Measurements from ENCODE around the gene TENM3.

Gene TENM3

DNA sequence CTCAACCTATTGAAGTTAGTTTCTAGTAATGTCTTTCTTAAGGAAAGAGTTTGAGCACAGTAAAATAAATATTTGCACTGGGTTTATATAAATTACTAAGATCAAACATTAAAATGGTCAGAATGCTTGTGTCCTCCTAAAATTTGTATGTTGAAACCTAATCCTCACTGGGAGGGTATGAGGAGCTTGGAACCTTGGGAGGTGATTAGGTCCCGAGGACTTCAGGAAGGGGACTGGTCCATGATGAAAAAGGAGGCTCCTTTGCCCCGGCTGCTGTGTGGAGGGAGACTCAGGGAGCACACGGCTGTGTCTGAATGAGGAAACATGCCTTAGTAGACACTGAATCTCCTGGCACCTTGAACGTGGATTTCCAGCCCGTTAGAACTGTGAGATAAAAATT lies 221.9 kb downstream of the TENM3 start:
- no peak for DNase-seq

DNA sequence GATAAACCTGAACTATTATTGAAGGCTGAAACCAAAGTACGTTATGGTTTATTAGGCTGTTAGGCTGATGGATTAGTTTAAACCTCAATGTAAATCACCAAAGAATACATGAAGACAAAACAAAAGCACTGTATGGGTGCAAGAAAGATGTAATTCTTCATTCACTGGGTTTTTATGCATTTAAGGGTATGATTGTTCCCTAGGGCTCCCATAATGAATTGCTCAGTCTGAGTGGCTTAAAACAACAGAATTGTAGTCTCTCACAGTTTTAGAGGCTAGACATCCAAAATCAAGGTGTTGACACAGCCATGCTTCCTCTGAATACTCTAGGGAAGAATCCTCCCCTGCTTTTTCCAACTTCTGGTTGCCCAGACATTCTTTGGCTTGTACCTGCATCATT lies 222.8 kb downstream of the TENM3 start:
- no peak for DNase-seq

DNA sequence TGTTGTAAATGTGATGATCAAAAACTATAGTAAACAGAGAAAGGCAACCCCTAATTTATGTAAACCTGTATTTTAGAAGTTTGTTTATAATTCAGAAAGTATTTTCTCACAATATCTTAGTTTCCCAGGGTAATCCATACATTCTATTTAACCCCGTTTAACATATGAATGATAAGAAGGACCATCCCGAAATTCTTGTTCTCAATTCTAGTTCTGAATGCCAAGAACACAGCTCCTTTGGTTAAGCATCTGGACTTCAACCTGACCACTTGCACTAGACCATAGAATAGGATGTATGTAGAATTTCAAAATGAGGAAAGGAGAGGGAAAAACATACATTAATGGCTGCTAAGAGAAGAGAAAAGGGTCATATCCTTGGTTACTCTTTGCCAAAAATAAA lies 227.0 kb downstream of the TENM3 start:
- no peak for DNase-seq

DNA sequence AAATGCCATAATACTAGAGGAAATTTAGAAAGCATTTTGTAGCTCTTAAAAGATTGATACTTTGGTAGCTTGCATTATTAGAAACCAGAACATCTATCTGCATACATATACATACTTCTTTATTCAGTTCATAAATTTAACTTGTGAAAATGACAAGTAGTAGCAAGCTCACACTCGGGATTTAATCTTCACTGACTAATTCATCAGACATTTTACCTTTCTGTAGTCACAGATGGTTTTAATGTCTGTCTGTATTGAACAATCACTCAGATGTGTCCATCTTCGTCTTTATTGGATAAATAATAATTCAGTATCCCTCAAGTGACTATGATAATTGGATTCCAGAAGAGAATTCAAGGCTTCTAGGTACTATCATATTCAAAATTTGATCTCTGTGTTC lies 232.3 kb downstream of the TENM3 start:
- DNase-seq: no peak

DNA sequence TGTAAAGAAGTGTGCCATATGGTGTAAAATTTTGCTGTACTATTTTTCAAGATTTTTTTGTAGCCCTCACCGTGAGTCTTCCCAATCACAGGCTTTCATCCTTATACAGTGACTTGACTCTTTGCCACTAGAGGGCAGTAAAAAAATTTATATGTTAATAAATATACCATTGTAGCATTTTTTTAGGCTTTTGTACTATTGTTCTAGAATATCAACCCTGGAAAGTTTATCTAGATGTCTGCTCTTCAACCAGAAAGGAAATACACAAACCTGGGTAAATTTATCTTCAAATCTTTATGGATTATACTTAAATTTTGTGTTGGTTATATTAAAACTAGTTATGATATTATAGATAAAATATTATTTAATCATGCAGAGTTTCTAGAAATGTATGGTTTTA lies 235.3 kb downstream of the TENM3 start:
- peak; percentile 3 to 80 (median 37) for DNase-seq

DNA sequence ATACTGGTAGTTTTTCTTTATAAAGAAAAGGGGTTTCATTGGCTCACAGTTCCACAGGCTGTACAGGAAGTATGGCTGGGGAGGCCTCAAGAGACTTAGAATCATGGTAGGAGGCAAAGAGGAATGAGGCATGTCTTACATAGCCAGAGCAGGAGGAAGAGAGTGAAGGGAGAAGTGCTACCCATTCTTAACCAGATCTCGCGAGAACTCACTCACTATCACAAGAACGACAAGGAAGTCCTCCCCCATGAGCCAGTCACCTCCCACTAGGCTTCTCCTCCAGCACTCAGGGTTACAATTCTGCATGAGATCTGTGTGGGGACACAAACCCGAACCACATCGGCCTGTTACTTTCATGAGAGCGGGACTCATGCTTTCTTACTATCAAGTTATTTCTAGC lies 240.5 kb downstream of the TENM3 start:
- no peak for DNase-seq

DNA sequence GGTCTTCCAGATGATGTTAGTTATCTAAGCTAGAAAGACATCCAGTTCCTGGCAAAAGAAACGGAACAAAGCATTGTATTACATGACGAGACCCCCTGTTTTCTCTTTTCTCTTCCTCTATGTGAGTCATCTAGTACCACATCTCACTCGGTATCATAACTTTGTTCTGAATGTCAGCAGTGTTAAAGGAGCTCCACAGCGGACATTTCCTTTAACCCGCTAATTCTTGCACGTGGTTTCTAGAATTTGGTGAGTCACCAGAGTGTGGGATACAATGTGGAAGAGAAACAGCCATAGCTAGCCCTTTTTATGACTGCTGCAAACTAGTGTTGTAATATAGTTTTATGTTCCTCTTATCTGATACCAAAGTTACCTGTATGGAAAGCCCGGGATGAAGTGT lies 243.7 kb downstream of the TENM3 start:
- peak in 1 of 4 experiments; percentile 3 for DNase-seq

DNA sequence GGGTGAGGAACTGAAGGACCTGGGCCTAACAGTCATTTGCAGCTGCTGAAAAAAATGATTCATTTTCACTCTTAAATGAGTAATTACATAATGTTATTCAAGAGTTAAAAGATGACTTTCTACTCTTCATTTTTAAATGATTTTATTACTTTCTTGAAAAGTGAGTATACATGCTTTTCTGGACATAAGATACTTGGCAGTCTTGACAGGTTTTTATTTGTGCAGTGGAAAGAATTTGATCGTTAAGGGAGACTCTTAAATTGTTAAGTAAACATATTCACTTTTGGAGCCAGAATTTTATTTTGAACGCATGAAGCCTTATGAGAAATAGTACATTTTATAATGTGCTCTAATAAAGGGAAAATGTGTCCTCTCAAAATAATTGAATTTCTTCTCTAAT lies 245.7 kb downstream of the TENM3 start:
- no peak for DNase-seq

DNA sequence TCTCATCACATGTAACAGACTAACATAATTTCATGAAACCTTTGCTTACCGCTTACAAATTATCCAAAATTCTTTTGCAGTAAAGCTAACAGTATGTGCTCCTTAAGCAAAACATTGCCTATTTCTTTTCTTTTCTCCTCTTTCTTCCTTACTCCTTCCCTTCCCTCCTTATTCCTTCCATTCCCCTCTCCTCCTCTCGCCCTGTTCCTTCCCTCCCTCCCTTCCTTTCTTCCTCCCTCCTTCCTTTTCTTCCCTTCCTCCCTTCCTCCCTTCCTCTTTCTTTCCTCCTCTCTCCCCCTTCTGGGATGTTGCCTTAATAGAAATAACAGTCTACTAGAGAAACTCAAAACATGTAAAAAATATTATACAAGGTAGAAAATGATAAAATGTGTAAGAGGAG lies 246.4 kb downstream of the TENM3 start:
- DNase-seq: no peak

DNA sequence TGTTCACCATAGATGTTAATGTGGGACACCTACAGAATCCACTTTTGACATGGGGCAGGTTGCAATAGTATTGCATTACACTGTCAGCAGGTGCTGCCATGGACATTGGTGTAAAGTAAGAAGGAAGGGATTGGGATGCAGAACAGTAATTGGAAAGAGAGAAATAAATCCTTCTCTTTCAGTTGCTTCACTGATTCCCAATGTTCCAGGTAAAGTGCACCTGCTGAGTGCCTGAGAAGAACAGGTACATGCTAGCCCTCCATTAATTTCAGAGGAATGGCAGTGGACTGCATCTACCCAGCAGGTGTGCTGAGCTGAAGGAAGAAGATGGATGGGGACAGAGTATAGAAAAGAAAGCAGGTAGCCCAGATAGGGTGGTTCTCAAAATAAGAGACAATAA lies 248.5 kb downstream of the TENM3 start:
- DNase-seq: no peak

DNA sequence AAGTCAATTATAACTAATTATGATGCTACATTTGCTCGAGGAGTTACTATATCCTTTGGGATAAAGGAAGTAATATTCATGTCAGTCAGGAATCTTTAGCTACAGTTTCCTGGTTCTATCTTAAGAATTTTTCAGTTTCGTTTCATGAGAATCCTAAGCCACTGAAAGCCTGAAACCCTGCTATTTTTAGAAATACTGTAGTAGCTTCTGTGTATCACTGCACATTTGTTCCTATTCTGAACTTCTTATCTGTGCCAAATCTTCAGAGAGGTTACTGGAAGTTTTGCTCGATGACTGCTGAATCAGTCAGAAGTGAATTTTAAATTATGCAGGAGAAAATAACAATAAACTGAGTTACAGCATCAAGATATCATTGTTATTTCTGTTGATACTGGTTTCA lies 249.2 kb downstream of the TENM3 start:
- peak in 1 of 4 experiments; percentile 7 for DNase-seq

DNA sequence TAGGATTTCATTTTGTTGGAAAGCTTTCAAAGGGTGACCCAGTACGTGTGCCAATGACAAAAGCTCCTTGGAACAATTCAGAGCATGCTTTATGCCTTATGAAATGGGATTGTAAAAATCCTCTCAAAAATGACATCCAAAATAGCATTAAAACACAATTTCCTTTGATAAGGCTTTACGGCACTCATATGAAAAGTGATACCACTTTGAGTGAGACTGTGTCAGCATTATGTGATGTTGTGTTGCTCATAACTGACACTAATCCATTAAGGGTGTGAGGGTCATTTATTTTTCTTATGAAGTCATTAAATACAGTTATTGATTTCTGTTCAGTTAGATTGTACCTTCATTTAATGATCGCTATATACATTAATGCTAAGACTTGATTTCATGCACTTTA lies 250.2 kb downstream of the TENM3 start:
- DNase-seq: no peak

DNA sequence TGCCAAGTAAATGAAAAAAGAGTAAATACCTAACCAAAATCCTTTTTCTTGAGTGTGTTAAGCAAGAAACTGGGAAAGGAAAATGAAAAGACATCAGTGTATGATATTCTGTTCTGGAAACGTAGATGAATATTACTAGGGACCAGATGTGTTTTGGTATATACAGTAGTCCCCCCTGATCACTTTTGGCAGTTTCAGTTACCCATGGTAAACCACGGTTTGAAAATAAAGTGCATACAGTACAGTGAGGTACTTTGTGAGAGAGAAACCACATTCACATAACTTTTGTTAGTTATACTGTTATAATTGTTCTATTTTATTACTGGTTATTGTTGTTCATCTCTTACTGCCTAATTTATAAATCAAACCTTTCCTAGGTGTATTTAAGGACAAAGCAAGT lies 250.9 kb downstream of the TENM3 start:
- no peak for DNase-seq

DNA sequence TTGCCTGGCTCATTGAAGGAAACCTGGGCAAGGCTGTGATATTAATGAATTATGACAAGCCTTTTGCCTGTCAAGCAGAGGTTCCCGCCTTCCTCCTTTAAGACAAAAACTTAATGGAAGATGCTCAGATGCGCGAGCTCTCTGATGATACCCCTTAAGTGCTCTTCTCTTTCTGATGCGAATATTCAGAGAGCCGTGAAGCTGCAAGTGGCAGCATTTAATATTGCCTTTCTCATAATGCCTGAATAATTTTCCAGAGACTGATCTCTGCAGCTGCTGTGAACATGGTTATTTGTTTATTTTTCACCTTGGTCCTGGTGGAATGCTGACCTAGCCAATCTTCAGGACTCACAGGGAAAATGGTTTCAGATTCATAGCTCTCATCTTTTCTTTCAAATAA lies 251.8 kb downstream of the TENM3 start:
- DNase-seq: no peak

DNA sequence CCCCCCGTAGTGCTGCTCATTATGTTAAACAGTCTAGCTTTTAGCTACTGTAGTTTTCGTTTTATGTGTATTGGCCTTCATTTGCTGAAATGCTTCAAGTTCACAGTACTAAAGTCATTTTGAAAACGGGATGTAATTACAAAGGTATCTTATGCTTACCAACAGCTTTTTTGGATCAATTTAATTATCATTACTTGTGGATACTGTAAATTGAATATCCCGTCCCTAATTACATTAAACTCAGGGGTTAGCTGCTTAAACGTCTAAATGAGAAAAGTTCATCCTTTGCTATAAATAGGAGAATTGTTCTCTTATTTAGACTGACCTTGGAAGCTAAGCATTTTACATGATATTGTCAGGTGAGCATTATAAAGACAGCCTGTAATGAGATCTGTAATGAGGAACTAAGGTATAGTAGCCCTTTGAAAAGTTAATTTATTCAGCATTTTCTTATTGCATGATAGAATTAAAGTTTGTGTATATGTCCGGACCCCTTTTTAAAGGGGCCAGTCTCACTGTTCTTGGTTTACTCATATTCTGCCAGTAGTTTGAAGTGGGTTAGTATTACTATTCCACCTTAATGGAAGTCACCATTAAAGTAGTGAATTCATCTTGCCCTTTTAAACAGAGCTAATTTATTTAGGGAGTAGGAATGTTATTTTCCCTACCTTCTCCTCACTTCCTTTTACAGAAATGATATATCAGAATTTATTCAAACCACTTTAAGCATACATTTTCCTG lies 252.6 kb downstream of the TENM3 start:
- no peak for DNase-seq

DNA sequence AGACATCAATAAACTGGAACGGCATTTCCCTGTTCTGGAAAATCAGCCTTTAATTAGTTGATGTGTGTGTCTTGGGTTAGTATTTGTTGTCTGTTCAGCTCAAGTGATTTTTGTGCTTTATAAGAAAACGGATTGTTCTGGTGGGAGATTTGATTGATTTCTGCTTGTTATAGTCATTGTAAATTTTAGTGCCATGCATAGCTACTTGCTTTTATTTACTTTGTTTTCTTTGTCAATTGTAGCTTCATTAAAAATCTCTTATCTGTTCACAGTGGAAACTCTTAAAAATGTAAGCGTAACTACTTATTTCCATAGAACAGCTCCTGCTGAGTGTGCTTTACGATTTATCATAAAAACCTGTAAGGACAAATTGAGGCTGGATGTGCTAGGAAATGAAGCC lies 253.2 kb downstream of the TENM3 start:
- DNase-seq: no peak

DNA sequence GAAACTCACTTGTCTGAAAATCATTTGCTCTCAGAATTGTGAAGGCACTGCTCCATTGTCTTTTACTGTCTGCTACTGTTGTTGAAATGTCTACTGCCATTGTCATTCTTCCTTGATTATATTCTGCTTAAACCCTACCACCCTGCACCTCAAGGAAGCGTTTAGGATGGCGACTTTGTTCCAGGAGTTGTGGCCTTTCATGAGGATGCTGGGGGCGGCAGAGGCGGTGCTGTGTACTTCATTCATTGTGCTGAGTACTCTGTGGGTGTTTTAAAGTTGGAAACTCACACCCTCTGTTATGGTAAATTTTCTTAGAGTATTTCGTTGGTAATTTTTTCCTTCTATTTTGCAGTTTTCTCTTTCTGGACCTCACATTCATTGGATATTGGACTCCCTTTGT lies 258.9 kb downstream of the TENM3 start:
- DNase-seq: no peak

DNA sequence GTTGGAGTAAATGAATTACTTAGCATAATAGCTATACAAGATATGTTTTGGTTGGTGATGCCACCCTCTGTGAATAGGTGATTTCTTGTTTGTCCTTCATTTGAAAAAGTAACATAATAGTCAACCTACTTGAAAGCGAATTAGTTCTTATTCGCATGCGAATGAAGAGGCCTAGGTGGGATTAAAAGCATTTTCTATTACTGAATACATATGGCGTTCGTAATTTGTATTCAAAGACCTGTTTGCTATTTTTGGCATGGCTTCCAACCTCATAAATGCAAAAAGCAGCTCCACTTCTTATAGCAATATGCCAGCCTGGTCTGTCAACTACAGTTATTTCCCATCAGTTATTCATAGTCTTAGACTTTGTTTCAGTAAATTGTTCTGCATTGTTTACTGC lies 261.3 kb downstream of the TENM3 start:
- no peak for DNase-seq

DNA sequence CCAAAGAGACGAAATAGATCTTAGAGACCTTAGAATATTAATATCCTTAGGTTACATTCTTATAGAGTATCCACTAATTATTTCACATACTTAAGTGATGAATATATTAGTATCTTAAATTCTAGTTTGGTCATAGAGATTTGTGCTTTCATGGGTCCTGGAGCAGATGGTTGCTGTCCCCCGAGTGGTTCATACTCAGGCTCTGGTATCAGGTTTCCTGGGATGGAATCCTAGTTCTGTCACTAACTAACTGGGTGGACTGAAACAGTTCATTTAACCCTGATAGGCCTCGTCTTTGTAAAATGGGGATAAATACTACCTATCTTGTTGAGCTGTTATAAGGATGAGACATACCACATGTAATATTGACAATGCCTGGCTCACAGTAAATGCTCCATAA lies 264.6 kb downstream of the TENM3 start:
- DNase-seq: no peak

DNA sequence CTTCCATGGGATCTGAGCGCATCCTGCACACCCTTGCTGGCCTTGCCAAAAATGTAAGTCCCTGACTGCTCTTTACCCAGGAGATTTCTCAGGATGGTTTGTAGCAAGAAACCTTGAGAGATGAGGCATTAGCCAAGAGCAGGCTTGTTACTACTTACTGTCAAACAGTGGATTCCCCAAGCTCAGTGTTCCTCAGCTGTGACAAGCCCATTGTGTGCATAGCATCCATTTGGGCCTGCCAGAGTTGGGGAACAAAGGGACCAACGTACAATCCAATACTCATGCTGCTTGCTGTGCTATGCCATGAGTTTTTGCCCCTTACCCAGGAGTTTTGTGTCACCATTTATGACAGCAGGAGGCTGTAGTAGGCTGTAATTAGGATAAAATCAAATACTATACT lies 267.6 kb downstream of the TENM3 start:
- DNase-seq: no peak

DNA sequence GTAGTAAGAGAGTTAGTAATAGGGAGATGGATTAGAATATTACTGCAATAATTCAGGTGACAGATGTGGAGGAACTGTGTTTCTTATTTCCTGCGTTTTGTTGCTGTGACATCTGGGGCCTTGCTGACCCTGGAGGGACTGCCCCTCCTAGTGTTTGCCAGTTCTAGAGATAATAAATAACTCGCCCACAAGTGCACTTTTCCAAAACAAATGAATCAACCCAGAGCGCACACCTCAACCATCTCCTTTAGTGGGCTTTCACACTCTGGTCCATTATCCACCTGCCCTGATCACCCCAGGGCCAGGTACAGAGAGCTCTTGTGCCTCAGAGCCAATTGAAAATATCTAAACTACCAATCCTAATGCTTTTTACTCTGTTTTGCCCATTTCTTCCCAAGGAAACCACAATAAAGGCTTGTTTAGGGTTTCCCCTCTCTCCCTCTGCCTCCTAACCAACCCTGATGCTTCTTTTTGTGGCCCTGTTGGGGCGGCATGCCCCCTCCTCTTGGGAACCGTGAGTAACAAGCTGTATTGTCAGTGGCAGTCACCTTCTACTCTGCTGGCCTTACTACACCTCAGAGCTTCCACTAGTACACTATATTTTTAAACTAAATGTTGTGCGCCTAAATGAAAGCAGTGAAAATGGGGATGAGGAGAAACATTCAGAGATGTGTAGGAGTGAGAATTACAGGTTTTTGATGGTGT lies 270.5 kb downstream of the TENM3 start:
- DNase-seq: no peak

DNA sequence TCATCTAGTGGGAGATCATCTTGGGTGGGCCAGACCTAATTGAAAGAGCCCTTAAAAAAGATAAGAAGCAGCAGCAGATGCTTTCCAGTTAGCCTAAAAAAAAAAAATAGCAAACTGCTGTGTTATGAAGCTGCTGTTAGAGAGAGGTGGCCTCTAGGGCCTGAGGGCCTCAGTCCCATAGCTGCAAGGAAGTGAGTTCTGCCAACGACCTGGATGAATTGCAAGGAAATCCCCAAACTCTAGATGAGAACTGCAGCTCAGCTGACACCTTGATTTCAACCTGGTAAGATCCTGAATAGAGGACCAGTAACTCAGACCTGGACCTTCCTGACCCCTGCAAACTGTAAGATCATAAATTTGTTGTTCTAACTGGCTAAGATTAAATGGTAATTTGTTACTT lies 275.2 kb downstream of the TENM3 start:
- DNase-seq: no peak

DNA sequence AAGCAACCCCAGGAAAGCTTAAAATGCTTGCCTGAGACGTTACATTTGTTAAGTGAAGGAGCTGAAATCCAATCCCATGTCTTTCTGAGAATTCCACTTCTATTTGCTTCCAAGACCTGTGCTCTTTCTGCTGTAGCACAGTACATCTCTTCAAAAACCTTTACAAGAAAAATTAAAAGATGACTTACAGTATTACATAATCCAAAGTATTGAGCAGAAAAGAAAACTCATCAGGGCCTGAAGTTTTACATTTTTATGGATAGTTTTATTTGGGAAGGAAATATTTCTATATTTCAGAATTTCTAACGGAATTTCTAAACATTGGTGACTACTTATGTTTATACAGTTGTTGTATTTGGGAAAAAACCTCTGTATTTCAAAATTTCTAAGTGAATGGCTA lies 276.3 kb downstream of the TENM3 start:
- no peak for DNase-seq

DNA sequence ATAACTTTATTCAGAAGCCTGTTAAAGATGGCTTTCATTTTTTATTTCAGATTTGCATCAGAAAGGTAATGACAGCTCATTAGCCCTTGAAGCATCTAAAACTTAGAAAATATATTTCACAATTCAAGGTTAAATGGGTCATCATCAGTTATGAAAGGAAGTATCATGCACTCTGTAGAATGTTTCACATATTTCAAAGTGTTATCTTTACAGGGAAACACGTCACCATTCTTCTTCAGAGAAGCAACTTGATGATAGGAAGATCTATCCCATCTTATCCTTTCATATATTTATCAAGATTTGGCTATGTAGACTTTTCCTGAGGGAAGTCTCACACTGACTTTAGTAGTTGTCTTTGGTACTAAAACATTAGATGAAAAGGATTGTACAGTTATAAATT lies 277.8 kb downstream of the TENM3 start:
- no peak for DNase-seq

DNA sequence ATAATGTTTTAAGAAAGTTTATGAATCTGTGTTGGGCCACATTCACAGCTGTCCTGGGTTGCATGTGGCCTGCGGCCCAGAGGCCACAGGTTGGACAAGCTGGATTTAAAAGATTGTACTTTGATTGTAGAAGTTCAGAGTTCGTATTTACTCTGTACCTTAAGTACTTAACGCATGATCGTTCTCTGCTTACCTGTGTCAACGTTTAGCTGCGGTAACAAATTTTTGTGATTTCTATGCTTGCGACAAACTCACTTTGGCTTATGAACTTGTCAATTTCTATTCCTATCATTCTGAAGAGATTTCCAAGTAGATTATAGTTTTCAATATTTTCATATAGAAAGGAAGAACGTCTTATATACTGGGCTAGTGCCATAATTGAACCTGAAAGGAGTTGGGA lies 285.6 kb downstream of the TENM3 start:
- DNase-seq: no peak

Measured in suppressor macrophage (primary cell).